Astrocyte of the cerebellum (primary cell): ENCODE data around the gene AFAP1.
A peak's percentile ranks its signal among the peaks of the same experiment; 100 is the strongest.

Experiments
- DNase-seq: peaks from one replicate; pipeline ENCODE4 v3.0.0-alpha.2; 2011; ENCODE audit warnings: low read depth
- H3K4me3 ChIP-seq: 2 replicates; pipeline ENCODE4 v1.5.1; 2011; ENCODE audit warnings: mild to moderate bottlenecking, low read depth, low read length, moderate library complexity
- in situ Hi-C: cut with HindIII; loops from 2 replicates; pipeline ENCODE4 v1.10.0; 2017; ENCODE audit warnings: low sequenced_read_pairs
- TF ChIP-seq, protein P1 (sequence below): IDR thresholded peaks from 2 replicates; pipeline ENCODE4 v1.5.1; 2012; ENCODE audit warnings: low read length, low read depth, moderate library complexity, mild to moderate bottlenecking; ENCODE audit errors: missing control alignments

The AFAP1 gene

DNA sequence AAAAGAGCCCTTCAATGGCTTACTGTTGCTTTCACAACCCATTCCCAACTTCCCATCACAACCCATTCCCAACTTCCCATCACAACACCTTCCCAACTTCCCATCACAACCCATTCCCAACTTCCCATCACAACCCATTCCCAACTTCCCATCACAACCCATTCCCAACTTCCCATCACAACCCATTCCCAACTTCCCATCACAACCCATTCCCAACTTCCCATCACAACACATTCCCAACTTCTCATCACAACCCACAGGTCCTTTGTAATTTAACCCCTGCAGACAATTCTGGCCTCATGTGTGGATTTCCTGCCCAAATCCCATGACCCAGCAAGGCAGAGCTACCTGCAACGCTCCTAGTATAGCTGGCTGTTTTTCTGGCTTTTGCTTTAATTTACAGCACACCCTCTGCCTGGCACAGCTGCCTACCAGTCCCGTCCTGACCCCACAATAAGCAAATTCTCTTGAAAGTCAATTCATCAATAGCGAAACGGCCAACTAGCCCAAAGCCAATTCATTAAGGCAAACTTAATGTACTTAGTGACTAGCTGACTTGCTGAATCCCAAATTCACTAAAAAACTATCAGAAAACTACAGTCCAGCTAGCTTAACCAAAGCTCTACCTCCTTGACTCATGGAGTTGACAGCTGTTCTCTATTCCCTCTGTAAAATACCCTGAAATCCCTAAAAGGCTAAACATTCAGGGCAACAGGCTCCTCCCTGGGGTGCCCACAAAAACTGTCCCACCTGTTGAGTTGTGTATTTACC, 75.6 kb downstream of the AFAP1 start:
- no peak overlapping the region for H3K4me3 ChIP-seq
- in situ Hi-C loops = no loop called here
- TF ChIP-seq, protein P1, sequence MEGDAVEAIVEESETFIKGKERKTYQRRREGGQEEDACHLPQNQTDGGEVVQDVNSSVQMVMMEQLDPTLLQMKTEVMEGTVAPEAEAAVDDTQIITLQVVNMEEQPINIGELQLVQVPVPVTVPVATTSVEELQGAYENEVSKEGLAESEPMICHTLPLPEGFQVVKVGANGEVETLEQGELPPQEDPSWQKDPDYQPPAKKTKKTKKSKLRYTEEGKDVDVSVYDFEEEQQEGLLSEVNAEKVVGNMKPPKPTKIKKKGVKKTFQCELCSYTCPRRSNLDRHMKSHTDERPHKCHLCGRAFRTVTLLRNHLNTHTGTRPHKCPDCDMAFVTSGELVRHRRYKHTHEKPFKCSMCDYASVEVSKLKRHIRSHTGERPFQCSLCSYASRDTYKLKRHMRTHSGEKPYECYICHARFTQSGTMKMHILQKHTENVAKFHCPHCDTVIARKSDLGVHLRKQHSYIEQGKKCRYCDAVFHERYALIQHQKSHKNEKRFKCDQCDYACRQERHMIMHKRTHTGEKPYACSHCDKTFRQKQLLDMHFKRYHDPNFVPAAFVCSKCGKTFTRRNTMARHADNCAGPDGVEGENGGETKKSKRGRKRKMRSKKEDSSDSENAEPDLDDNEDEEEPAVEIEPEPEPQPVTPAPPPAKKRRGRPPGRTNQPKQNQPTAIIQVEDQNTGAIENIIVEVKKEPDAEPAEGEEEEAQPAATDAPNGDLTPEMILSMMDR = no peak
- no peak for DNase-seq

DNA sequence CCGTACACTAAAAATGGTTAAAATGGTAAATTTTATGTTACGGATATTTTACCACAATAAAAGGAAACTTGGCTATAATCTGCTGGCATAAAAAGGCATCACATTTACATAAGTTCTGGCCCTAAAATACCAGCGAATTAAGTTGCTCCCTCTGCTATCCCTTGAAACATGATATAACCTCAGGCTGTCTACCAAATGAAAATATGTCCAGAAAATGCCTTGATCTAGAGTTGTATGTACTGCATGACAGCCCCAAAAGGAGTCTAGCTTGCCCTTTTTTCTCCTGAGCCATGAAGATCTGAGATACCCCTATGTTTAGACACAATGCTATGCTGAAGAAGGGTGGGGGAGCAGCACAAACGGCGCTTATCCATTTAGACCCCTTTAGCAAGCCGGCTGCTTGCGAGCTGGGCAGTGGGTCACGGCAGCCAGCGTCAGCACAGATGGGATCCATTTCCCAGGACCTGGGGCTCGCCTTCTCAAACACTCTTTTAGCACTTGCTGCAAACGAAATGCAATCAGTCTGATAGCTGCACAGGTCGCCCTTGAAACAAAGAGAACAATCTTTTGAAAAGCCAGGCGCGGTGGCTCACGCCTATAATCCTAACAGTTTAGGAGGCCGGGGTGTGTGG, 77.0 kb downstream of the AFAP1 start:
- in situ Hi-C loops = no loop called here
- no peak for DNase-seq
- TF ChIP-seq, protein P1 = no peak
- H3K4me3 ChIP-seq = no peak overlapping the region

DNA sequence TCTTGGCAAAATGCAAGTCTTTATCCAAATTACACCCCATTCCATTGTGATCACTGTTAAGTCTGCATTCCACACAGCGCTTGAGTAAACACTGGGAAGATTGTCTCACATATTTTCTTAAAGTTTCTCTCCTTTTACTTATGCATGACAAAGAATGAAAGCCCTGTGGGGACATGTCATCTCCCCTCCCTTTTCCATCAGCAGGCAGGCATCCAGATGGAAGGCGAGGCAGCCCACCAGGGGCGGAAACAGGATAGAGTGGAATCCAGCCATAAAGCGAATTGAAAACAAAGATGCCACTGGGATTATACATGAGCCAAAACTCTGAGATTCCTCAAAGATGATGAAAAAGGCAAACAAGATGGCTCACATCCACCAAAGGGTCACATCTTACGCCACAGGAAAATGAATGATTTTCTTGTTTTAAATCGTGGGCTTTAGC, 78.2 kb downstream of the AFAP1 start:
- peak; percentile 93 for DNase-seq
- H3K4me3 ChIP-seq = no peak overlapping the region
- TF ChIP-seq, protein P1 = no peak
- in situ Hi-C loops = no loop called here

DNA sequence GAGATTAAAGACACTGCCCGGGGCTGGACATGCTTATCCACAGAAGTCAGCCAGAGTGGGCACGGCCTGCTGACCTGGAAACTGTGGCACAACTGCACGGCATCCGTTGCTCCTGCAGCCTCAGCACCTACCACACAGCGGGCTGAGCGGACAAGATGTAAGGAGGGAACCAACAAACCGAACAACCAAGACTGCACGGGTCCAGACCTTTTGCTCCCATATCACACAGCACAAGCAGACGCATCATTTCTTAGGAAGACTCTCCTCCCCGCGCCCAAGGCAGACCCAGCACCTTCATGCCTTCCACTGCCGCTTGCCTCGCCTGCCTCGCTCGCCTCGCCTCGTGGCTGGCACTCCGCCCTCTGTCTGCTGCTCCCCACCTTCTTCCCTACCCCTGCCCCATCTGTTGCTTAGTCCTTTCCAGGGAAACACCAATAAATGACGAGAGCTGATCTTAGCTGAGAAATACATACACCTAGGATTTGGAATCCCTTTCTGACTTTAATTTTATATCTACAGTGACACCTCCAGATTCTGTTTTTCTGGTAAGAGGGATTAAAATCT, 79.0 kb downstream of the AFAP1 start:
- H3K4me3 ChIP-seq = no peak overlapping the region
- TF ChIP-seq, protein P1 = no peak
- no peak for DNase-seq
- in situ Hi-C loops = no loop called here

GRCh38 chr4:7859326-7859725, 80.3 kb downstream of the AFAP1 start:
- no peak for DNase-seq
- TF ChIP-seq, protein P1 = no peak
- no peak overlapping the region for H3K4me3 ChIP-seq
- in situ Hi-C loops = no loop called here

DNA sequence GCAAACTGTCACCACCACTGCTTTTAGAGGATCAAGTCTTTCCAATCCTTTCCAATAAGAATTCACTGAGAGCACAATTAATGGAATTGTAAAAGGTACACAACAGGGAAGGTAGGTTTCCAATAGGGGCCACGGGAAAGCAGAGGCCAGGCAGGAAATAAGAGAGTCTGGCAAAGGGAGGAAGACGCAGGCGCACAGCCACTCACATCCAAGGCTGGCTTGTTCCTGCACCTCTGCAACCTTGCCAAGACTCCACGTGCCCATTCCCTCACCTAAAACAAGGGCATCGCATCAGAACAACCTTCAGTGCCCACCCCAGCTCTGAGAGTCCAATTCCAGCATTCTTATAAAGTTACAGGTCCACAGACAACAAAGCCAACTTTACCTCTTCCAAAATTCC, 81.2 kb downstream of the AFAP1 start:
- TF ChIP-seq, protein P1 = no peak
- H3K4me3 ChIP-seq = no peak overlapping the region
- in situ Hi-C loops = no loop called here
- no peak for DNase-seq
